Stimulated activated CD4-positive, alpha-beta T cell treated with anti-CD3 and anti-CD28 coated beads, Interleukin-1b, Interleukin-23, amount 100 ng/mL, for 4 hours (primary cell): Measurements from ENCODE around the gene NAALADL1.
A peak's percentile ranks its signal among the peaks of the same experiment; 100 is the strongest.
"Not testable (repeated sequence)": the region's sequence is repeated elsewhere in the genome, so short reads cannot be mapped to it uniquely, and the experiment has no call there.

ENCODE experiments used
- DNase-seq, 2 donors: peaks; one replicate each; pipeline ENCODE4 v3.0.0-alpha.2; 2020; ENCODE audit warnings: low read depth in 2 of 2

The NAALADL1 gene

GRCh38 chr11:65013888-65014725 is 44.2 kb downstream of the NAALADL1 start, which contains the start of gene ARL2:
TSS of gene ARL2 (plus strand) at chr11:65014160. CDS start at chr11:65014208, 48 bp downstream.
- peak; percentile 69 to 80 for DNase-seq

GRCh38 chr11:65013130-65013887 is 45.0 kb downstream of the NAALADL1 start:
- peak; percentile 86 to 87 for DNase-seq

GRCh38 chr11:65008873-65009272 is 49.5 kb downstream of the NAALADL1 start:
- no peak for DNase-seq

GRCh38 chr11:65008016-65008415 is 50.3 kb downstream of the NAALADL1 start:
- no peak for DNase-seq

GRCh38 chr11:65003968-65004367 is 54.4 kb downstream of the NAALADL1 start:
- not testable (repeated sequence) for DNase-seq

GRCh38 chr11:65003282-65003681 is 55.1 kb downstream of the NAALADL1 start:
- no peak for DNase-seq

GRCh38 chr11:65002706-65003105 is 55.6 kb downstream of the NAALADL1 start:
- no peak for DNase-seq

GRCh38 chr11:64999478-64999877 is 58.9 kb downstream of the NAALADL1 start:
- no peak for DNase-seq

- no peak for DNase-seq
Measured at GRCh38 chr11:64998690-64999431, 59.5 kb downstream of the NAALADL1 start.

GRCh38 chr11:64998141-64998540 is 60.2 kb downstream of the NAALADL1 start:
- no peak for DNase-seq

- DNase-seq: no peak
Measured at GRCh38 chr11:64996710-64997380, 61.5 kb downstream of the NAALADL1 start, which contains the start of gene BATF2. TSS of gene BATF2 (minus strand) at chr11:64996971. CDS start at chr11:64996914, 57 bp downstream.

GRCh38 chr11:64996327-64996709 is 62.0 kb downstream of the NAALADL1 start:
- no peak for DNase-seq
